Neural cell (in vitro differentiated cells): ENCODE measurements around the gene TP53I13. TPM values are rescaled to one million over a fixed set of nuclear protein-coding genes. Genes with fewer than 3 reads are reported as not detected.

Source experiments
- H2AFZ ChIP-seq: fragments of 200-600, 300-800 bp; sonication (generic), shearing (Covaris generic); 2 replicates; pipeline ENCODE4 v1.6.0; 2014; ENCODE audit warnings: low read depth, mild to moderate bottlenecking, antibody characterized with exemption, low read length, moderate library complexity
- H3F3A ChIP-seq: fragments of 200-600 bp; shearing (Covaris generic); 2 replicates; pipeline ENCODE4 v1.6.1; 2016; ENCODE audit warnings: mild to moderate bottlenecking, moderate library complexity, mixed read lengths, antibody characterized with exemption, low read length; ENCODE audit not compliant: insufficient read depth, poor library complexity, severe bottlenecking
- H3K27ac ChIP-seq: fragments of 200-600, 300-800 bp; sonication (generic), shearing (Covaris generic); 2 replicates; pipeline ENCODE4 v1.5.1; 2014; ENCODE audit warnings: mild to moderate bottlenecking, low read length, moderate library complexity
- H3K27me3 ChIP-seq: fragments of 300-800, 200-600 bp; sonication (generic), shearing (Covaris generic); 2 replicates; pipeline ENCODE4 v1.6.0; 2014; ENCODE audit warnings: mild to moderate bottlenecking, low read depth, low read length, moderate library complexity; ENCODE audit not compliant: insufficient read depth
- H3K36me3 ChIP-seq: fragments of 300-800, 200-600 bp; sonication (generic), shearing (Covaris generic); 2 replicates; pipeline ENCODE4 v1.5.1; 2014; ENCODE audit warnings: mild to moderate bottlenecking, antibody characterized with exemption, low read length, moderate library complexity; ENCODE audit not compliant: insufficient read depth
- H3K4me2 ChIP-seq: fragments of 300-800, 200-600 bp; sonication (generic), shearing (Covaris generic); 2 replicates; pipeline ENCODE4 v1.6.0; 2014; ENCODE audit warnings: mild to moderate bottlenecking, low read length
- H3K4me3 ChIP-seq: fragments of 300-800, 200-600 bp; sonication (generic), shearing (Covaris generic); 2 replicates; pipeline ENCODE4 v1.5.1; 2014; ENCODE audit warnings: mild to moderate bottlenecking, low read length, moderate library complexity
- H3K79me2 ChIP-seq: fragments of 200-600 bp; shearing (Covaris generic); replicated peaks from 2 replicates; pipeline ENCODE4 v1.6.0; 2014; ENCODE audit warnings: mild to moderate bottlenecking, low read length, moderate library complexity; ENCODE audit not compliant: insufficient read depth
- H3K9ac ChIP-seq: fragments of 300-800, 200-600 bp; sonication (generic), shearing (Covaris generic); 2 replicates; pipeline ENCODE4 v1.6.1; 2016; ENCODE audit warnings: mild to moderate bottlenecking, low read length, mixed read lengths
- H3K9me2 ChIP-seq: fragments of 200-600 bp; shearing (Covaris generic); 2 replicates; pipeline ENCODE4 v1.6.1; 2016; ENCODE audit warnings: mild to moderate bottlenecking, low read length, mixed read lengths; ENCODE audit not compliant: insufficient read depth
- H3K9me3 ChIP-seq: fragments of 200-600, 300-800 bp; sonication (generic), shearing (Covaris generic); 2 replicates; pipeline ENCODE4 v1.6.1; 2016; ENCODE audit warnings: mild to moderate bottlenecking, mixed run types, low read length, moderate library complexity, mixed read lengths
- H4K20me1 ChIP-seq: fragments of 200-600 bp; shearing (Covaris generic); 2 replicates; pipeline ENCODE4 v1.6.1; 2016; ENCODE audit warnings: mild to moderate bottlenecking, mixed run types; ENCODE audit not compliant: insufficient read depth
- EP300 ChIP-seq: fragments of 450-650 bp; conservative IDR thresholded peaks from 2 replicates; pipeline ENCODE4 v1.6.1; 2014; ENCODE audit warnings: antibody characterized with exemption, mild to moderate bottlenecking, moderate library complexity; ENCODE audit not compliant: poor library complexity, severe bottlenecking
- EZH2 ChIP-seq: fragments of 200-600, 300-800 bp; shearing (Covaris generic), sonication (generic); IDR thresholded peaks from 2 replicates; pipeline ENCODE4 v1.6.1; 2014; ENCODE audit warnings: antibody characterized with exemption, low read length, borderline replicate concordance, mild to moderate bottlenecking; ENCODE audit not compliant: insufficient read depth, poor library complexity, severe bottlenecking
- MXI1 ChIP-seq: fragments of 450-650 bp; conservative IDR thresholded peaks from 2 replicates; pipeline ENCODE4 v1.6.1; 2014; ENCODE audit warnings: antibody characterized with exemption, mild to moderate bottlenecking; ENCODE audit not compliant: poor library complexity, severe bottlenecking
- POLR2AphosphoS5 ChIP-seq: IDR thresholded peaks from 2 replicates; pipeline ENCODE4 v1.6.1; 2012
- RAD21 ChIP-seq: fragments of 450-650 bp; conservative IDR thresholded peaks from 2 replicates; pipeline ENCODE4 v1.6.1; 2014; ENCODE audit warnings: antibody characterized with exemption, mild to moderate bottlenecking, moderate library complexity
- SMC3 ChIP-seq: fragments of 450-650 bp; conservative IDR thresholded peaks from 2 replicates; pipeline ENCODE4 v1.6.1; 2014; ENCODE audit warnings: antibody characterized with exemption, mild to moderate bottlenecking, moderate library complexity; ENCODE audit not compliant: poor library complexity
- TAF1 ChIP-seq: IDR thresholded peaks from 2 replicates; pipeline ENCODE4 v1.6.1; 2012; ENCODE audit warnings: low read depth
- polyA plus RNA-seq: library from polyadenylated mRNA; depleted of rRNA; stranded (reverse); fragments of >200 nt; gene quantifications from 2 replicates; pipeline ENCODE4 v1.2.3, GENCODE V29; 2014
- TF ChIP-seq, protein P1 (sequence below): fragments of 450-650 bp; IDR thresholded peaks from 2 replicates; pipeline ENCODE4 v1.5.1; 2014; ENCODE audit warnings: antibody characterized with exemption, mild to moderate bottlenecking, moderate library complexity; ENCODE audit not compliant: poor library complexity, severe bottlenecking
- TF ChIP-seq, protein P2 (sequence below): IDR thresholded peaks from 2 replicates; pipeline ENCODE4 v1.6.1; 2012; ENCODE audit warnings: borderline replicate concordance

Gene TP53I13
- polyA plus RNA-seq, 1 donor from 2014 or later: 18.4 TPM

DNA sequence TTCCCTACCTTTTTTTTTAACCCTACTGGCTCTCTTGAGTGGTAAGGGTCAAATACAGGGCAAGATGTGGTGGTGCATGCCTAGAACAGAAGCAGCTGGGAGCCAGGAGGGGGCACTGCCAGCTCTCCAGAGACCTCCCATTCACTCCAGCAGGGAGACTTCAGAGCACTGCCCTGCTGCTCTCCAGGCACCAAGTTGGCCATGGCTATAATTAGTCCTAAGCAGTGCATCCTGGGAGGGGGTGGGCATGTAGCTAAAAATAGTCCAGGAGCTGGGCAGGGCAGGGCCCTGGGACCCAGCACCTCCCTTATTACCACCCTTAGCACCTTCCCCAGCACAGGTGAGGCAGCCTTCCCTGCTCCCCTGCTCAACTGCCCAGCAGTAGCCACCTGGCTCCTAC lies 50.8 kb downstream of the TP53I13 start:
- H3K27me3 ChIP-seq: peaks cover 70% of the 10 kb centered on the region
- H3K9ac ChIP-seq: no peak overlapping the region
- H3K4me2 ChIP-seq: no peak overlapping the region
- H3K4me3 ChIP-seq: no peak overlapping the region
- H3K9me3 ChIP-seq: peaks cover 4% of the 10 kb centered on the region
- H3F3A ChIP-seq: no peaks in the 10 kb centered on the region
- H2AFZ ChIP-seq: no peak overlapping the region
- H3K9me2 ChIP-seq: no peaks in the 10 kb centered on the region
- no peak for TF ChIP-seq MXI1
- TF ChIP-seq, protein P1, sequence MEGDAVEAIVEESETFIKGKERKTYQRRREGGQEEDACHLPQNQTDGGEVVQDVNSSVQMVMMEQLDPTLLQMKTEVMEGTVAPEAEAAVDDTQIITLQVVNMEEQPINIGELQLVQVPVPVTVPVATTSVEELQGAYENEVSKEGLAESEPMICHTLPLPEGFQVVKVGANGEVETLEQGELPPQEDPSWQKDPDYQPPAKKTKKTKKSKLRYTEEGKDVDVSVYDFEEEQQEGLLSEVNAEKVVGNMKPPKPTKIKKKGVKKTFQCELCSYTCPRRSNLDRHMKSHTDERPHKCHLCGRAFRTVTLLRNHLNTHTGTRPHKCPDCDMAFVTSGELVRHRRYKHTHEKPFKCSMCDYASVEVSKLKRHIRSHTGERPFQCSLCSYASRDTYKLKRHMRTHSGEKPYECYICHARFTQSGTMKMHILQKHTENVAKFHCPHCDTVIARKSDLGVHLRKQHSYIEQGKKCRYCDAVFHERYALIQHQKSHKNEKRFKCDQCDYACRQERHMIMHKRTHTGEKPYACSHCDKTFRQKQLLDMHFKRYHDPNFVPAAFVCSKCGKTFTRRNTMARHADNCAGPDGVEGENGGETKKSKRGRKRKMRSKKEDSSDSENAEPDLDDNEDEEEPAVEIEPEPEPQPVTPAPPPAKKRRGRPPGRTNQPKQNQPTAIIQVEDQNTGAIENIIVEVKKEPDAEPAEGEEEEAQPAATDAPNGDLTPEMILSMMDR: no peak
- no peak for TF ChIP-seq TAF1
- H3K79me2 ChIP-seq: no peaks in the 10 kb centered on the region
- H3K27ac ChIP-seq: no peak overlapping the region
- no peaks in the 10 kb centered on the region for H3K36me3 ChIP-seq
- H4K20me1 ChIP-seq: no peaks in the 10 kb centered on the region

DNA sequence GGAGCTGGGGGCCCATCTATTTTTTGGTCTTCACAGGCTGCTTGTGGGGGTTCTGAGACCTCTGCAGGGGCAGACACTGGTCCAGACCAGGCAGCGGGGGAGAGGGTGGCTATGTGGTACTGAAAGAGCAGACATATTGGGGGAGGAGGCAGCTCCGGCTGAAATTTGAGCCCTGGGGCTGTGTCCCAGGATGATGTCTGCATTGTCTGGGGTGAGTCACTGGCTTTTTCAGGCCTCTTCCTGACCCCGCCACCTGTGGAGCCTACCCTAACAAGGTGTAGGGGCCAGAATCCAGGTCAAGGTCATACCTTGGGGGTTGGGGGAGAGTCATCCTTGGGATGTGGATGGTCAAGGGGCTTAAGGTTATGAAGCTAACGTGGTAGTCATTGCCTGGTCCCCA lies 51.8 kb downstream of the TP53I13 start:
- Histone ChIP-seq H3K4me3 (no peak overlapping the region), H2AFZ (no peak overlapping the region), H3K79me2 (no peaks in the 10 kb centered on the region), H3K9me2 (no peaks in the 10 kb centered on the region), H3K36me3 (no peaks in the 10 kb centered on the region), H3K4me2 (no peak overlapping the region), H3K9ac (no peak overlapping the region), H3K27ac (no peak overlapping the region), H3K27me3 (peaks cover 64% of the 10 kb centered on the region), H3F3A (no peaks in the 10 kb centered on the region), H3K9me3 (peaks cover 4% of the 10 kb centered on the region), H4K20me1 (no peaks in the 10 kb centered on the region)
- TF ChIP-seq, protein P2, sequence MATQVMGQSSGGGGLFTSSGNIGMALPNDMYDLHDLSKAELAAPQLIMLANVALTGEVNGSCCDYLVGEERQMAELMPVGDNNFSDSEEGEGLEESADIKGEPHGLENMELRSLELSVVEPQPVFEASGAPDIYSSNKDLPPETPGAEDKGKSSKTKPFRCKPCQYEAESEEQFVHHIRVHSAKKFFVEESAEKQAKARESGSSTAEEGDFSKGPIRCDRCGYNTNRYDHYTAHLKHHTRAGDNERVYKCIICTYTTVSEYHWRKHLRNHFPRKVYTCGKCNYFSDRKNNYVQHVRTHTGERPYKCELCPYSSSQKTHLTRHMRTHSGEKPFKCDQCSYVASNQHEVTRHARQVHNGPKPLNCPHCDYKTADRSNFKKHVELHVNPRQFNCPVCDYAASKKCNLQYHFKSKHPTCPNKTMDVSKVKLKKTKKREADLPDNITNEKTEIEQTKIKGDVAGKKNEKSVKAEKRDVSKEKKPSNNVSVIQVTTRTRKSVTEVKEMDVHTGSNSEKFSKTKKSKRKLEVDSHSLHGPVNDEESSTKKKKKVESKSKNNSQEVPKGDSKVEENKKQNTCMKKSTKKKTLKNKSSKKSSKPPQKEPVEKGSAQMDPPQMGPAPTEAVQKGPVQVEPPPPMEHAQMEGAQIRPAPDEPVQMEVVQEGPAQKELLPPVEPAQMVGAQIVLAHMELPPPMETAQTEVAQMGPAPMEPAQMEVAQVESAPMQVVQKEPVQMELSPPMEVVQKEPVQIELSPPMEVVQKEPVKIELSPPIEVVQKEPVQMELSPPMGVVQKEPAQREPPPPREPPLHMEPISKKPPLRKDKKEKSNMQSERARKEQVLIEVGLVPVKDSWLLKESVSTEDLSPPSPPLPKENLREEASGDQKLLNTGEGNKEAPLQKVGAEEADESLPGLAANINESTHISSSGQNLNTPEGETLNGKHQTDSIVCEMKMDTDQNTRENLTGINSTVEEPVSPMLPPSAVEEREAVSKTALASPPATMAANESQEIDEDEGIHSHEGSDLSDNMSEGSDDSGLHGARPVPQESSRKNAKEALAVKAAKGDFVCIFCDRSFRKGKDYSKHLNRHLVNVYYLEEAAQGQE: no peak
- TF ChIP-seq RAD21 (no peak), MXI1 (no peak), EP300 (no peak), SMC3 (no peak), TAF1 (no peak), POLR2AphosphoS5 (no peak), EZH2 (no peak)
- TF ChIP-seq, protein P1: no peak
